Subcutaneous adipose tissue (tissue), 4 donors: ENCODE results near the gene HPN. TPM values are rescaled to one million over a fixed set of nuclear protein-coding genes. Genes with fewer than 3 reads are reported as not detected.

Source experiments
- CTCF ChIP-seq: fragments of 450-650 bp; IDR thresholded peaks from one replicate; pipeline ENCODE4 v1.5.1; 2016; ENCODE audit warnings: low read depth, mild to moderate bottlenecking, control low read depth, antibody characterized with exemption, moderate library complexity
- total RNA-seq, 4 donors: library from RNA; depleted of rRNA; stranded (reverse); fragments of >200 nt; gene quantifications; one replicate each; pipeline ENCODE4 v1.1.0, GENCODE V29; 2016

The HPN gene
- total RNA-seq, 4 donors from 2014 or later, result 0.17 to 3.8 (median 1.4) TPM

- no peak for TF ChIP-seq CTCF
Observed at GRCh38 chr19:35054626-35055025, 13.1 kb downstream of the HPN start.

GRCh38 chr19:35055715-35056179 is 14.2 kb downstream of the HPN start:
- TF ChIP-seq CTCF, result no peak

GRCh38 chr19:35056513-35057063 is 15.1 kb downstream of the HPN start:
- TF ChIP-seq CTCF, result no peak

GRCh38 chr19:35058370-35058769 is 16.8 kb downstream of the HPN start:
- TF ChIP-seq CTCF, result no peak

GRCh38 chr19:35059006-35059798 is 17.7 kb downstream of the HPN start:
- no peak for TF ChIP-seq CTCF

- no peak for TF ChIP-seq CTCF
Observed at GRCh38 chr19:35059799-35060091, 18.2 kb downstream of the HPN start.

- no peak for TF ChIP-seq CTCF
Observed at GRCh38 chr19:35060160-35060855, 18.8 kb downstream of the HPN start.
